Activated CD4-positive, alpha-beta T cell treated with anti-CD3 and anti-CD28 coated beads, Interleukin-2, Interleukin-6, amounts not matched to agents 100 ng/mL and 50 ng/mL, durations not matched to agents 16 hours and 8 hours (primary cell): ENCODE data around the gene GOLGA6L1.
"Not testable (repeated sequence)": the region's sequence is repeated elsewhere in the genome, so short reads cannot be mapped to it uniquely, and the experiment has no call there.

ENCODE experiments used
- DNase-seq: peaks from one replicate; pipeline ENCODE4 v3.0.0-alpha.2; 2020

GOLGA6L1 gene, protein sequence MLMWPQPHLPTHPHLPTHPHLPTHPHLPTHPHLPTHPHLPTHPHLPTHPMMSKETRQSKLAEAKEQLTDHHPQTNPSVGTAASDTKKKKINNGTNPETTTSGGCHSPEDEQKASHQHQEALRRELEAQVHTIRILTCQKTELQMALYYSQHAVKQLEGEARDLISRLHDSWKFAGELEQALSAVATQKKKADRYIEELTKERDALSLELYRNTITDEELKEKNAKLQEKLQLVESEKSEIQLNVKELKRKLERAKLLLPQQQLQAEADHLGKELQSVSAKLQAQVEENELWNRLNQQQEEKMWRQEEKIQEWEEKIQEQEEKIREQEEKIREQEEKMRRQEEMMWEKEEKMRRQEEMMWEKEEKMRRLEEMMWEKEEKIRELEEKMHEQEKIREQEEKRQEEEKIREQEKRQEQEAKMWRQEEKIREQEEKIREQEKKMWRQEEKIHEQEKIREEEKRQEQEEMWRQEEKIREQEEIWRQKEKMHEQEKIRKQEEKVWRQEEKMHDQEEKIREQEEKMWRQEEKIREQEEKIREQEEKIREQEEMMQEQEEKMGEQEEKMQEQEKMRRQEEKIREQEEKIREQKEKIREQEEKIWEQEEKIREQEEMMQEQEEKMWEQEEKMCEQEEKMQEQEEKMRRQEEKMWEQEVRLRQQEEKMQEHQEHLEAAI

DNA sequence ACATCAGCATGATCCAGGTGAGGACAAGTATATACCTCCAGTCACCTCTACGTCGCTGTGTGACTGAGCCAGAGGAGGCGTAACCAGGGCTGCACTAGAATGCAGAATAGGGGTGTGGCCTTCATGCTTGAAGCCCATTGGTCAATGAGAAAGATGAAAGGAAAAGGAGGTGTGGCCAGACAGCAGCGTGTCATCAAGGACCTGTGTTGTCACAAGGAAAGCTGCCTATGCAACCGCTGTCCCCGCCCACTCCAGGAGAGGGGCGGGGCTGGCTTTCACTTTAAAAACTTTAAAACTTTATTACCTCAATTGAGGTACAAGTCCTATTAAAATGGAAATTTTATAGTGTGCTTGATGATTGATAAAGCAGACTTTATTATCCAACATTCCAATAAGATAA, at the start of gene GOLGA6L1:
TSS of gene GOLGA6L1 (minus strand) at position 101 of the 400 bp plus-strand sequence. CDS start at position 10, 91 bp downstream.
- not testable (repeated sequence) for DNase-seq

DNA sequence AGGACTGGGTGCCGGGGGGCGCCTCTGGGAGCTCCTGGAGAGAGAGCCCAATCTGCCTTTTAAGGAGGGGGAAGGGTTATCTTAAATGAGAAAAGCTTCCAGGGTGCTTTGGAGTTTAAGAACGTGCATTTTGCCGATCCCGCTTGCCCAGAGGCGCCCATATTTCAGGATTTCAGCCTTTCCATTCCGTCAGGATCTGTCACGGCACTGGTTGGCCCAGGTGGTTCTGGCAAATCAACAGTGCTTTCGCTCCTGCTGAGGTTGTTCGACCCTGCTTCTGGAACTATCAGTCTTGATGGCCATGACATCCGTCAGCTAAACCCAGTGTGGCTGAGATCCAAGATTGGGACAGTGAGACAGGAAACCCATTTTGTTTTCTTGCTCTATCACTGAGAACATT, 44.6 kb upstream of the GOLGA6L1 start:
- DNase-seq: not testable (repeated sequence)

DNA sequence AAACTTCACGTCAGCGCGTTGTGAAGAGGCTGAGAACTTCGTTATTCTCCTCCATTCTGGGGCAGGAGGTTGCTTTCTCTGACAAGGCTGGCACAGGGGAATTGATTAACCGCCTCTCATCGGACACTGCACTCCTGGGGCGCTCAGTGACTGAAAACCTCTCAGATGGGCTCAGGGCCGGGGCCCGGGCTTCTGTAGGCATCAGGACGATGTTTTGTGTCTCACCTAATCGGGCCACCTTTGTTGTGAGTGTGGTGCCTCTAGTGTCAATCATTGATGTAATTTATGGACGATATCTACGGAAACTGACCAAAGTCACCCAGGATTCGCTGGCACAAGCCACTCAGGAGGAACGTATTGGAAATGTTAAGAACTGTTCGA, 43.9 kb upstream of the GOLGA6L1 start:
- DNase-seq: not testable (repeated sequence)

DNA sequence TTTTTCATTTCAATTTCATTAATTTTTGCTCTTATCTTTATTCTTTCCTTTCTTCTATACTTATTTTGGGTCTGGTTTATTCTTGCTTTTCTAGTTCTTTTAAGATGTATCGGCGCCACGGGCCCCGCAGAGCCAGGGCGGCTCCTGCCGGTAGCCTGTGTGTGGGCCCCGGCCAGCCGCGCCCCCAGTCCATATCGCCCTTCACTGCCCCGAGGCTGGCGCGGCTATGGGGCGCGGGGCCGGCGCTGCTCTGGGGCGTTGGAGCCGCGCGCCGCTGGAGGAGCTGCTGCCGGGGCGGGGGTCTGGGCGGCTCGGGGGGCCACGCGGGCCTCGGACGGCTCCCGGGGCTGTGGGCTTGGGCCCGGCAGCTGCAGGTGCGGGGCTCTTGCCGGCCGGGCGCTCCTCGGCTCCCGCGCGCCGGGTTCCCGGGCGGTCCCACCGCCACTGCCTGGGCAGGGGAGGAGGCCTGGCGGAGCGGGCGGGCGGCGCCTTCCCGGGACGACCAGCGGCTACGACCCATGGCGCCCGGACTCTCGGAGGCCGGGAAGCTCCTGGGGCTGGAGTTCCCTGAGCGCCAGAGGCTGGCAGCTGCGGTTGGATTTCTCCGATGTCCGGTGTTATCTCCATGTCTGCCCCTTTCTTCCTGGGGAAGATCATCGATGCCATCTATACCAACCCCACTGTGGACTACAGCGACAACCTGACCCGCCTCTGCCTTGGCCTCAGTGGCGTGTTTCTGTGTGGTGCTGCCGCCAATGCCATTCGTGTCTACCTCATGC, 43.3 kb upstream of the GOLGA6L1 start:
- DNase-seq: not testable (repeated sequence)

DNA sequence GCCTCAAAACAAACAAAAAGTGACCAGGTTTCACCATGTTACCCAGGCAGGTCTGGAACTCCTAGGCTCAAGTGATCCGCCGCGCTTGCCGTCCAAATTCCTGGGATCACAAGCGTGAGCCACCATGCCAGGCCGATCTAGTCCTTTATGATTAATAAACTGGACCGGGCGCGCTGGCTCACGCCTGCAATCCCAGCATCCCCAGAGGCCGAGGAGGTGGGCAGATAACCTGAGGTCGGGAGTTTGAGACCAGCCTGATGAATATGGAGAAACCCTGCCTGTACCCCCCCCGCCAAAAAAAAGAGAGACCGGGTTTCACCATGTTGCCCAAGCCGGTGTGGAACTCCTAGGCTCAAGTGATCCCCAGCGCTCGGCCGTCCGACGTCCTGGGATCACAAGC, 40.1 kb upstream of the GOLGA6L1 start:
- DNase-seq: not testable (repeated sequence)

DNA sequence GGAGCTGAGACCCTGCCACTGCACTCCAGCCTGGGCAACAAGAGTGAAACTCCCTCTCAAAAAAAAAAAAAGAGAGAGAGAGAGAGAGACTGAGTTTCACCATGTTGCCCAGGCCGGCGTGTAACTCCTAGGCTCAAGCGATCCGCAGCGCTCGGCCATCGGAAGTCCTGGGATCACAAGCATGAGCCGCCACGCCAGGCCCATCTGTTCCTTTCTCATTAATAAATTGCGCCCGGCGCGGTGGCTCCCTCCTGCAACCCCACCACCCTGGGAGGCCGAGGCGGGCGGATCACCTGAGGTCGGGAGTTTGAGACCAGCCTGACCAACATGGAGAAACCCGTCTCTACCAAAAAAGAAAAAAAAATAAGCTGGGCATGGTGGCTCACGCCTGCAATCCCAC, 39.0 kb upstream of the GOLGA6L1 start:
- not testable (repeated sequence) for DNase-seq

DNA sequence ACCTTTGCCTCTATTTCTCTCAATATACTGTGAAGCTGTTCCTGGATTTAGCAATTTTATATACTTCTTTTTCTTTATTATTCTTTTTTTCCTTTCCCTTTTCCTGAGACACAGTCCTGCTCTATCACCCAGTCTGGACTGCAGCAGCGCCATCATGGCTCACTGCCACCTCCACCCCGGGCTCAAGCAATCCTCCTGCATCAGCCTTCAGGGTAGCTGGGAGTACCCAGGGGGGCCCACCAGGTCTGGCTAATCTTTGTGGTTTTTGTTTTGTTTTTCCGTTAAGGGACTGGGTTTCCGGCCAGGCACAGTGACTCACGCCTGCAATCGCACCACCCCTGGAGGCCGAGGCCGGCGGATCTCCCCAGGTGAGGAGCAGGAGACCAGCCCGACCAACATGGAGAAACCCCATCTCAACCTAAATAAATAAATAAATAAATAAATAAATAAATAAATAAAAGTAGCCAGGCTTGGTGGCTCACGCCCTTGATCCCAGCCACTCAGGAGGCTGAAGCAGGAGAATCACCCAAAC, 38.1 kb upstream of the GOLGA6L1 start:
- DNase-seq: not testable (repeated sequence)

DNA sequence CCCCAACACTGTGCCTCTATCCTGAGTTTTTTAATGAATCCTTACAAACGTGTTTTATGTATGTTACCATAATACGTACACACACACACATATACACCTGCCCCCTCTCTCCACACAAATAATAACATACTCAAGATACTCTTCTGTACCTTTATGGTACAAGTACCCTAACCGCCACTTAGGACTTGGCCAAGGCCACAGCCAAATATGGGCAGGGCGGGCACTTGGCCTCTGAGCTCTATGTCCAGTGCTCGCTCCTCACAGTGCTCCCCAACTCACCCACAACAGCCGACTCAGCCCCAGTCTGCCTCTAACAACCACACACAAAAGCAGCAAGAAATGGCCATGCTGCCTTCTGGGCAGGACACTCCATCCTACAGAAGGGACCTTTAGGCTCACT, 3.8 kb downstream of the GOLGA6L1 start:
- not testable (repeated sequence) for DNase-seq

DNA sequence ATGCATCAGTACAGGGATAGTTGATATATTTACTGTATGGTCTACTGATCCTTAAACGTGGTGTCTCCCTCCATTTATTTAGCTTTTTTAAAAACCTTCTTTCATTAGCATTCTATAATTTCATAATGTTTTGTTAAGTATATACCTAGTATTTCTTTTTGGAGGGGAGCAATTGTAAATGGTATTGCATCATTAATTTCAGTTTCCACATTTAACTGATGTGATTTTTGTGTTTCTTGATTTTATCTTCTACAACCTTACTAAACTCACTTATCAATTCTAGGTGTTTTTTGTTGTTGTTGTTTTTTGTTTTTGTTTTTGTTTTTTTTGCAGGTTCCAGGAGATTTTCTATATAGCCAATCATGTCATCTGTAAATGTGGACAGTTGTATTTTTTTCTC, 18.4 kb downstream of the GOLGA6L1 start:
- no peak for DNase-seq

DNA sequence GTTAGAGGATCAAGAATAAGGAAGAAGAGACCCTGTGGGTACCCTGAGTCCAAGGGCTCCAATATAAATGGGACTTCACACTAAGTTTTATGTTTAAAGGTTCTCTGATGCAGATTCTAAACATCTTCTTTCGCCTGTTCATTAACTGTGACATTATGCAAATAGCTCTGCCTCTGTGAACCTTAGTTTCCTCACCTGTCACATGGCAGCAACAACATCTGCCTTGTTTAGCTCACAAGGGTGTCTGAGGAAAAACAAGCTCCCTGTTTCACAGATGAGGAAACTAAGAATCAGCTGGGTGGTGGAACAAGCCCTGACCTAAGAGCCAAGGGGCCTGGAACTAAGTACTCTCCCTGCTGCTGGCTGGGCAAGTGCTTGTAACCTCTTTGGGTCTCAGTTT, 40.8 kb downstream of the GOLGA6L1 start:
- no peak for DNase-seq

DNA sequence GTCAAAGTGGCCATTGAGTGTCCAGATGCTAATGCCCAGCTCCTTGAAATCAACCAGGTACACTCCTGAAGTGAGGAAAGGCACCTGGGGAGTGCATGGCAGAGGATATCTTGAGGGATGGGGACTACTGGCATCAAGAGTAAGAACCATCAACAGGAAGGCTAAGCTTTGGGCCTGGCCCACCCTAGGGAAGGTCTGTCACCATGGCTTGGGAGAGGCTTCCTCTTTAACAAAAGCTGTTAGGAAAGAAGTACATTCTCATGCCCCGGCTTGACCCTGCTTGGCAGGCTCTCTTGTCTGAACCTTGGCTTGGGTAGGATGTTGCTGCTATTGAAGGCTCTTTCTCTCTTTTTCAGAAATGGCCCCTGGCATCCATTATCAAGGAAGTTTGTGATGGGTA, 53.5 kb downstream of the GOLGA6L1 start:
- no peak for DNase-seq

DNA sequence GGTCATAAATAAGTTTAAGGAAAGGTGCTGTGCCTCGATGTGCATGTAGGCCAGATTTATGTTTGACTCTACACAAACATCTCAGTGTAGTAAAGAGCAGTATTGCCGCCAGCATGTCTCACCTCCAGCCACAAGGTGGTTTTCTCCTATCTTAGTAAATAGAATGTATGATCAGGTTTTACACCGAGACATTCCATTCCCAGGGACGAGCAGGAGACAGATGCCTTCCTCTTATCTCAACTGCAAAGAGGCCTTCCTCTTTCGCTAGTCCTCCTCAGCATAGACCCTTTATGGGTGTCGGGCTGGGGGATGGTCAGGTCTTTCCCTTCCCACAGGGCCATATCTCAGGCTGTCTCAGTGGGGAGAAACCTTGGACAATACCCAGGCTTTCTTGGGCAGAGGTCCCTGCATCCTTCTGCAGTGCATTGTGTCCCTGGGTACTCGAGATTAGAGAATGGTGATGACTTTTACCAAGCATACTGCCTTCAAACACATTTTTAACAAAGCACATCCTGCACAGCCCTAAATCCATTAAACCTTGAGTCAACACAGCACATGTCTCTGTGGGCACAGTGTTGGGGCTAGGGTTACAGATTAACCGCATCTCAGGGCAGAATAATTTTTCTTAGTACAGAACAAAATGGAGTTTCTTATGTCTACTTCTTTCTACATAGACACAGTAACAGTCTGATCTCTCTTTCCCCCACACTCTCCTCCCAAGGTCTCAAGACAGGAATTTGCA, 54.5 kb downstream of the GOLGA6L1 start:
- not testable (repeated sequence) for DNase-seq

DNA sequence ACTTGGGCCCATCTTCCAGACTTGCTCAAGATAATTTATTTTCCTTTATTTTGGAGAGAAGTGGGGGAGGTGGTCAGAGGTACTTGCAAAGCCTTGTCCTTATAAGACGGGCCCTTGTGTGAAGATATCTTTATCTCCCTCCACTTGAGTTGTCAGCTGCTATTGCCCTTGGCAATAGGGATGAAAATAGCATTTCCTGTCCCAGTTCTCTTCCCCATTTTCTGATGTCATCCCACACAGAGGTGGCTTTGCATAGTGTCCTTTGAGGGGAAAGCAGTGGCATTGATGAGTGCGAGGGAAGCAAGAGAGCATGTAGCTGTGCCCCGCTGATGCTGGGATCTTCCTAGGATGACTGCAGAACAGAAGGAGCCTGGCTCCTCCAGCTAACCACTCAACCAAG, 55.4 kb downstream of the GOLGA6L1 start:
- no peak for DNase-seq

DNA sequence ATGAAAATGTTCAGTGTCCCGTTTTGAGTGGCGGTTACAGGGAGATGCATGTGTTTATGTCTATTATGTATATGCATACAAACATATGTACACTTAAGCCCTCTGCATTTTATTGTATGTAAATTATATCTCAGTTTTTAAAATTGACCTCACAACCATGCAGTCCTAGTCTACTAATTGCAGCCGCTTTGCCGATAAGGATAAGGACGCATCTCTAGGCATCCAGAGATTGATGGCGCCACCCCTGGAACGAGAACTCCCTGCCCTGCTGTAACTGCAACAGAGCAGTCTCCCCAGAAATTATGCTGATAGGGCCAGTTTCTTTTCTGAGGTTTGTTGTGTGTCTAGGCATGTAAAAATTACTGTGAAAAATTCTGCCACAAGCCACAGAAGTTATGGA, 56.9 kb downstream of the GOLGA6L1 start:
- no peak for DNase-seq
